HG02798 (cell line): ENCODE data around the gene ADAM10.

ENCODE experiments used
- ATAC-seq: cut with Tn5 transposase; IDR thresholded peaks from one replicate; pipeline ENCODE4 v1.9.1; 2021; ENCODE audit warnings: mild to moderate bottlenecking; ENCODE audit not compliant: unreplicated experiment, poor library complexity

The ADAM10 gene

DNA sequence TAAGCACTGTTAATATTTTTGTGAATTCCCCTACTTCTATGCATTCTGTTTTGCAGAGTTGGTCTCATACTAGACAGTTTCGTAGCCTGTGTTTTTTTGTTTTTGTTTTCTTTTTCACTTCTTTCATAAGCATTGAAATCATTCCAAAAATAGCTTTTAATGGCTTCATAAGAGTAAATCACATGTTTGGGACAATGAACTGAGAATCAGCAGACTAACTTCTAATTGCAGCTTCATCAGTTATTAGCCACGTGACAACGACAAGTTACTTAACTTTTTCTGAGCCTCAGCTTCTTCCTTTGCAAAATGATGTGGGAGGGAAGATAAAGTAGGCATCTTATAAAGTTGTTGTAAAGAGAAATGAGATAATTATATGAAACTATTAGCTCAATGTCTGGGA lies 193.0 kb downstream of the ADAM10 start:
- ATAC-seq: no peak

DNA sequence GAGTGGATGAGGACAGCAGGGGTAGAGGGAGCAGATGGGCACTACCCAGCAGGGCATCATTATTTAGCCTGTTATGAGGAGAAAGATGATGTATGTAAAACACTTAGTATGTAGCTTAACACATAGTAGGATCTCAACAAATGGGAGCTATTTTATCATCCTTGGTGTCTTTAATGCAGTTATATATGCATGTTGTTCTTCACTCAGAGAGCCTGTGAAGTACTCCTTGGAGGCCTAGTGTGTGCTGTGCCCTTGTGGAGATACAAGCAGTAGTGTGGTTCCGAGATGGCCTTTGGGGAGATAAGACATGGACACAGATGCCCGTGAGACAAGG lies 193.5 kb downstream of the ADAM10 start:
- no peak for ATAC-seq

DNA sequence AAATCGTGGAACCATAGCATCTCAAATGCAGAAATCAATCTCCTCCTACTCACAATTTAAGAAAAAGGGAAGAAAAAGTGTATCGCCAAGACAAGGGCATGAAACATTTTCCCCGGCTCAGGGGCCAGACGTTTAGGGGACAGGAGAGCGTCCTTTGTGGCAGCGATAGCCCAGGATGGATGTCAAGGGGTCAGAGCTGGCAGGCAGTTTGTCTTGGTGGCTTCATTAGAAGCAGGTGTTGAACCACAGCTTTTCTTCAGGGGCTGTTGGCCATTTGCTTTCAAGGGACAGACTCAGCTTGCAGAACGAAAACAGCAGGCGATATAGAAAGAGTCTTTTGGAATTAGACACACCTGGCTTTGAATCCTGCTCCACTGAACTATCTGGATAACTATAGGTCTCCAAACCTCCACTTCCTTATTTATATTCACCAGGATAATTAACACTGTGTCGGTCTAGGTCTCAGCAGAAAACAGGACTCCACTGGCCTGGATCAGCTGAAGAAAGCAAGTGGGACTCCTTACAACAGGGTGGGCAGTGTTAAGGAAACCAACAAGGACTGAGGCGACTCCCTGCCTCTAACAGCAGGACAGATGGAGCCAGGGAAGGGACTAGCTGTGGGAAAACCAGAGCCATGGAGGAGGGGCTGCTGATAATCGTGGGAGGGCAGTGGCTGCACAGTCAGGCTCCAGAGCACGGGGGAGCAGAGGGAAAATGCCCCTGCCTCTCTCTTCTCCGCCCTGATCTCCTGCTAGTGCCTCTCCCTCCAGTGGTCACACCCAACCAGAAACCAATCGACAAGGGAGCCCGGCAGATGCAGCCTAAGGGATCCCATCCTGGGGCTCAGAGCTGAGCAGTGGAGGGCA lies 194.1 kb downstream of the ADAM10 start:
- ATAC-seq: no peak

DNA sequence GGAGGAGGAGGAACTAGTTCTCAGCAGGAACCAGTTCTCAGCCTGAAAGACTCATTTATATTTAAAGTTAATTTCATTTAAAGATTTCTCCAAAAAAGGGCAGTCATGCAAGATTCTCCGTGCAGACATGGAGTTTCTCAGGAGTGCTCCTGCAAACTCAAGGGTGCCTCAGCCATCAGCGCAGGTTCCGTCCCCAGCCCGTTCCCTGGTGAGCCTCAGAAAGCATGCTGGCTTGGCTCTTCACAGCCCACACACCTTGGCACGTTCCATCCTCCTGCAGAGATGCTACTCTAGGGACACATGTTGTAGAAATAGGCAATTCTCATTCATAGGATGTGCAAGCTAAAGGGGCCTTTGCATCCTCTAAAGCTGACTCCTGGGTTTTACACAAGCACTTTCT lies 194.7 kb downstream of the ADAM10 start:
- no peak for ATAC-seq

DNA sequence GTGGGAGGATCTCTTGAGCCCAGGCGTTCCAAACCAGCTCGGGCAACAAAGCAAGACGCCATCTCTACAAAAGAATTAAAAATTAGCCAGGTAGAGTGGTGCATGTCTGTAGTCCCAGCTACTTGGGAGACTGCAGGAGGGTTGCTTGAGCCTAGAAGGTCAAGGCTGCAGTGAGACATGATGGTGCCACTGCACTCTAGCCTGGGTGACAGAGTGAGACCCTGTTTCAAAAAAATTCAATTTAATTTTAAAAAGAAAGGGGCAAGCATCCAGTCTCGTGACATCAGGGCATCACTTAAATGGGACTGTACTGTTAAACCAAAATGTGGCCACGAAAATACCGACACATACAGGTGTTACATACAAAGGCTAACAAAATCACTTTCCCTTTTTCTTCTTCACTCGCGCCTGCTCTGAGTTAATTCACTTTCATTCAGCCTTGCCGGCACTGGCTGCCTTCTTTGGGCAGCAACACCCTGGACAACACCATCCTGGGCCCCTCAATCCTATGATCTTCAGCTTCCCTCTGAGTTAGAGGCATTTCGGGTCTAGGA lies 196.1 kb downstream of the ADAM10 start:
- no peak for ATAC-seq

DNA sequence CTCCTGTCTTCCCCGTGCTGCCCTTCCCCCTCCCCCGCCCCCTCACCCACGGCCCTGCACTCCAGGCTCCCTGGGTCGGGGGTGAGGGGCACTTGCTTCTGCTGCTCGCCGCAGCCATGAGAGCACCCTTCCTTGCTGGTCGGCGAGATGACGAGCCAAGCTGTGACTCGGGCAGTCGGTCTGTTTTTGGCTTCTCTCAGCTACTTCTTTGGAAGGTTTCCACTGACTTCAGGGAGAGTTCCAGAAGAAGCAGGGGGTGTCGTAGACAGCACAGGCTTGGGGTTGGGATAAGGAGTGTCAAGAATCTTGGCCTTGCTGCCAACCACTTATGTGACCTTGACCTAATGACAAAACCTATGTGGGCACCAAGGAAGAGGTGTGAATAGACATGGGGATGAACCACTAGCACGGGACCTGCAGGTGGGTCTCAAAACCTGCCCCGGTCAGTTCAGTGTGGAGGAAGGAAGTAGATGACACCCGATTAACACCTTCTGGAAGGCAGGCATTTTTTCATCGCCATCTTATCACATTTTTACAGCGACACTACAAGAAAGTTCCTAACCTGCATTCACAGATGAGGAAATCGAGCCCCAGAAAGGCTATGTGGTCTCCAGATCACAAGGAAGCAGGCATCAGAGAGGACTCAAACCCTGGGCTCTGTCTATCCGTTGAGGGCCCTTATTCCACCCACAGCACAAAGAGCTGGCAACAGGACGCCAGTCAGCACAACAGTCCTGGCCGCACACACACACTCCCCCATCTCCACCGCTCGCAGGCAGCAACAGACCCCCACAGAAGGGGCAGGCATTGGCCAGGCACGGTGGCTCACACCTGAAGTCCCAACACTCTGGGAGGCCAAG lies 196.8 kb downstream of the ADAM10 start:
- ATAC-seq: no peak

DNA sequence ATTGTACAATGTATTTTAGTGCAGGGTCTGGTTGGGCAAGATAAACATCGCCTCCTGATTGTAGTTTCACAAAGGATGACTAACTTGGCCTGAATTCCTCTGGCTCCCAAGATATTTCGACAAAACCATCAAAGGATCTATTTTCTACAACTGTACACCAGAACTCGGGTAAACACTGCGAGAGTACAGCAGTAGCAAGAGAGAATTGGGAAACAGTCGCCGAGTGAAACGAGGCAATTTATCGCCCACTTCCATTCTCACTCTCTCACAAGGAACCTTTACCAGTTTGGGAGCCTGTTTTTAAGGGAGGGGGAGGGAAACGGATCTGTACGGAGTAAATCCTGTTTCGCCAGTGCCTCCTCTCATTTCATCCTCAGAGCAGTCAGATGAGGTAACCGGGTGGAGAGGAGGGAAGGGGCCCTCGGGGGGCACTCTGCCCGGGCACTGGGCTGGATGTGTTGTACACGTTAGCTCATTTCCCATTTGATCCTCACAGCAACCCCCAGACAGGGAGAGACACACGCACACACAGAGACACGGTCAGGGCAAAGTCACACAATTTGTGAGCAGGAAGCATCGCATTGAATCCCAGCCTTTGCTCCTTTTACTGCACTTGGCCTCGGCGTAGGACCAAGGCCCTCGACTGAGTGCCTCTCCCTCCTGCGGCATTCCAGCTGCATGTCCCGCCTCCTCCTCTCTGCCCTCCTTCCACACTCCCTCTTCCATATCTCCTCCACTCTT lies 197.6 kb downstream of the ADAM10 start:
- no peak for ATAC-seq

DNA sequence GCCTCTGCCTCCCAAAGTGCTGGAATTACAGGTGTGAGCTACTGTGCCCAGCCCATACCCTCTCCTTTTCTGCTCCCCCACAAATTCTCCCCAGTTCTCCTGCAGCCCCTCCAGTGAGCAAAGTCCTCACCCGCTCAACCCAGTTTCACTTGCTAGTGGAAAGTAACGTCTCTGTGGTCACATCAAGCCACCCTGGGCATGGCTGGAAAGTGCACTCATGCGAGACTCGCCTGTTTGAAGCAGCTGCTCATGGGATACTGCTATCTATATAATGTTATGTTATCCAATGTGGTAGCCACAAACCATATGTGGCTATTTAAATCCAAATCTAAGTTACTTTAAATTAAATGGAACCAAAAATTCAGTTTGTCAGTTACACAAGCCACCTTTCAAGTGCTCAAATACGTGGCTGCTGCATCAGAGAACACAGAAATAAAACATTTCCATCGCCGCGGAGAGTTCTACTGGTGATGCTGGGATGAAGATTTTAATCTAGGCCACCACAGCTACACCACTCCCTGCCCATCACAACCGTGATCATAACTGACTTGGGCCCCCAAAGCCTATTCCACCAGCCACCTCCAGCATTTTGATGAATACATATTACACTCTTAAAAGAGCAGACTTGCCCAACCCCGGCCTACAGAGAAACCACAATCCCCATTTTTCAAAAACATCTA lies 198.3 kb downstream of the ADAM10 start:
- ATAC-seq: no peak

DNA sequence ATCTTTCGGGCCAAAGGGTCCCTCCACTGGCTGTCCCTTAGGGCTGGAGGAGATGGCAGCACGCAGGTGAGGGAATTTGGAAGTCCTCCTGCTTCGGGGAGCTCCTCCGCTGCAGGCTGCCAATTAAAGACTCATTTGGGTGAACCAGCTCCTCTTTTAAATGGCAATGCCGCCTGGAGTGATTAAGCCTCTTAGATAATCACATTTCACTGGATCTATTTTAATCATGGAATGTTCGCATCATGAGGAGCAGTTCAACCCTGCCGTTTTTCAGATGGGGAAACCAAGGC lies 199.8 kb downstream of the ADAM10 start:
- no peak for ATAC-seq

DNA sequence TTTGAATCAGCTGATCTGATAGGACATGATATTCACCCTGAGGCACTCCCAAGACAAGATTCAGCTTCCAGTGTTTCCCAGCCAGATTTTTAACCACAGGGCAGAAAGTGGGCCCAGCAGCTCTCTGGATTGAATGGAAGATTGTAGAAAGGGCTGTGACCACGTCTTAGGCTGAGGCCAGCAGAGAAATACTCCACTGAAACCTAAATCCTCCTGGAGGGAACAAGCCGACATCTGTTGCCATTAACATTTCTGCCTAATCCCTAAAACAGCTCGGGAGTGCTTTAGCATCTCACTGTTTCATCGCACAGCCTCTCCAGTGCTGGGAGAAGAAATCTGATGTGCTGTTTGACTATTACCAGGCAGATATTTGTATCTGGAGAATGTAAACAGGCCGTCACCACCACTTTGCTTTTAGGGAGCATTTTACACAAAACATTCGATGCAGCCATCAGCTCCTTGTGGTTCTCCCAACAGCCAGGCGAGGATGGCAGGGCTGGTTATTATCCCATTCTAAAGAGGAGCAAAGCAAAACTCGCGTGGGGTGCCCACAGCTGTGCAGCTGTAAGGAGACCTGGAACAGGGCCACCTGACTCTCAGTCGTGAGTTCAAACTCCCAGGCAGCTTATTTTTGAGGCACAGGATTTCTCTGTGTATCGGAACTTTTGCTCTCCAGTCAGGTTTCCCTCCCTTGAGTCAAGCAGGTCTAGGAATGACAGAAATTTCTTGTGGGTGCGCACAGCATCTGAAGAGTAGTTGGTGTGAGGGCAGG lies 200.3 kb downstream of the ADAM10 start:
- ATAC-seq: no peak

DNA sequence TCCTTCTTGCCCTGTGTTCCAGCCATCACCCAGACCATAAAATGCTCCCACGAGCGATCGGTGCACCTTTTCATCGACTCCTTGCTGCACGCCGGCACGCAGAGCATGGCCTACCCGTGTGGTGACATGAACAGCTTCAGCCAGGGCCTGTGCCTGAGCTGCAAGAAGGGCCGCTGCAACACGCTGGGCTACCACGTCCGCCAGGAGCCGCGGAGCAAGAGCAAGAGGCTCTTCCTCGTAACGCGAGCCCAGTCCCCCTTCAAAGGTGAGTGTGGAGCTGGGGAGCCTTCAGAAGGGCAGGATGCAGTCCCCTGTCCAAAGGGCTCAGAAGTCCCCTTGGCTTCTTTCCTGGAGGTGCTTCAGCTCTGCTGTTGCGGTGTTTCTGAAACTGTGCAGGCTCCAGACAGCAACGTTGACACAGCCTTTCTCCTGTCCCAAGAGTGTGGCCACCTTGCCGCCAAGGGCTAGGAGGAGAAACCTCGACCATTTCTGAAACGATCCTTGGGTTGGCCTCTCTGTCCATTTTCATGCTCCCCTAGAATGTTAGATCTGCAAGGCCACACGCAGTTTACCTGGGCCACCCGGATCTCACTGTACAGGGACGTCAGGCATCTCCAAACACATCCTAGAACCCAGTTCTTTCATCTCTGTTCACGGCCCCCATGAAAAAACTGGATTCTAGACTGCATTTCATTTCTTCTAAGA lies 201.0 kb downstream of the ADAM10 start:
- no peak for ATAC-seq

DNA sequence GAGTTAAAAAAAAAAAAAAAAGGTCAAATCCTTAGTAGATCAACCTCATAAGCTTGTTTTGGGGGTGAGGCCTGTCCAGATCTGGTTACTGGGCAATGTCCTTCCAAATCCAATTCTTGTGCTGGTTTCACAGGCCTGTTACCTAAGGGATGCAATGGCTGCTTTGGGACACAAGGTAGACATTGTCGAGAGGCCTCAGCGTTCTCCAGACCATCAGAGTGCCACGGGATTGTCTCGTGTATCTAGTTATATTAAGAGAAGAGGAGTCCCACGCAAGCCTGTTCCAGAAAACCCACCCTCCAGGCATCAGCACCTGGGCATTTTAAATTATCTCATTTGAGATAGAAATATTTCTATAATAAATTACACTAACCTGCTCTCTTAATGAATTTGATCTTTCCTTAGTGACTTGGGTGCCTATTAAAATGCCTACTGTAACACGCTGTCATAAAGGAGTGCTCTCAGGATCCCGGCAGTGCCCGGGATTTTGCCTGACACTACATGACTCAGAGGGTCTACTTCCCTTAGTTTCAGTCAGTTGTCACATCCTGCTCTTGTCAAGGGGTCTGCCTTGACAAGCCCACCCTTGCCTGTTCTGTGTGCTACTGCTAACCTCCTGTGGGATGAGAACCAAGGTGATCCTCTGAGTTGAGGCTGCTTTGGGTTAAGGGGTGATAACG lies 201.7 kb downstream of the ADAM10 start:
- ATAC-seq: no peak

DNA sequence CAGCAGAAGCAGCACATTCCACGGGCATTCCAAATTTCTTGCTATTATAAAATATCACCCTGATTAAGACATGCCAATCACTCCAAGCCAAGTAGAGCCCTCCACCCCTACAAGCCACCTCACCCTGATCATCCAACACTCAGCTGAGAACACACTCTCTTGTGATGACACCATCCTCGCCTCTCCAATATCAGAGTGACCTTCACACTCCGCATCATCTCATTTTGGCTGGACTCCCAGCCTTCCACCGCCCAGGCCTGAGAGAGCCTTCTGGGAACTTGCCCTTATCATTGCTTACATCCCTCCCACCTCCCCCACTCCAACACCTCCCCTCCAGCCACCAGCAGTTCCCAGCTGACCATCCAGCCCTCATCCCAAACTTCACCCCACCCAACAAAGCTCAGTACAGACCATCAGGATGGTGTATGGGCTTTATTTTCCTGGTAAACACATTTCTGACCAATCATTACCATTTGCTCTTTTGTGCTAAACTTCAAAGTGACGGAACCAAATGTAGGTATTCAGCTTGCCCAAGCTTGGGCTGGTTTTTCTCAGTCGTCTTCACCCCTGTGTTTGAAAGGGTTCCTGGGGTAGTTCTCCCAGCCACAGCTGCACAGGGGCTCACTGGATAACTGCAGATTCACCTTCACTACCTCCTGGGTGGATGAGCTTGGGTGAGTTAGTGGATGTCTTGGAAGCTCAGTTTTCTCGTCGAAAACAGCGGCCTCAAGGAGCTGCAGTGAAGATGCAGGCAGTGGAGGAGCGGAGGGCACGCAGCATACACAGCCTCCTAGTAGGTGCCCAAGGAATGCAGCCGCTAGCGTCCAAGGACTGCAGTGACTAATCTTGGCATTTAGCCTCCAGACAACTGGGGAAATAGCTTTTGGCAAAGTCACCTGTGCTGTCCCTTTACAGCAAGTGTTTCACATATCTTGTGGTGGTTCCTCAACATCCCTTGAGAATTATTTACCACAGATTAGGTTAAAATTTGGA lies 202.6 kb downstream of the ADAM10 start:
- ATAC-seq: no peak

DNA sequence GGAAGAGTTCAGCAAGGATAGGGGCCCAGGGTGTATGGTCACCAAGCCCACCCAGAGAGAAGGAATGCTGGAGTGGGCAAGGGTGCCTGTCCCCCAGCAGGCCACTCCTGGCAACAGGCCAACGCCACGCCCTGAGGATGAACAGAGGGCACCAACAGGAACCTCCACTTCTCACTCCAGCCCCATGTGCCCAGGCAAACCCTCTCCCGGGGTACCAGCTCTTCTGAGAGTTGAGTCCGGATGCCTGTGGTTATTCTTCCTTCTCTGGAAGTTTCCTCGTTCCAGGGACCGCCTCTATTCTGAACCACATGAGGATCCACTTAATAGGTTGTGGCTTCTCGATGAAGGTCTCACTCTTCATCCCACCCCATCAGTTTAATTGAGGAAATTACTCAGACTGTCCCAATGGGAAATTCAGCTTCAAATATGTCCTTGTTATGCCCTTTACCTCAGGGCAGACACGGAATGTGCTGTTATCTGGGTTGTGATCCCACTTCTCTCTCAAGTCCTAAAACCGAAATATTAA lies 203.4 kb downstream of the ADAM10 start:
- ATAC-seq: no peak

DNA sequence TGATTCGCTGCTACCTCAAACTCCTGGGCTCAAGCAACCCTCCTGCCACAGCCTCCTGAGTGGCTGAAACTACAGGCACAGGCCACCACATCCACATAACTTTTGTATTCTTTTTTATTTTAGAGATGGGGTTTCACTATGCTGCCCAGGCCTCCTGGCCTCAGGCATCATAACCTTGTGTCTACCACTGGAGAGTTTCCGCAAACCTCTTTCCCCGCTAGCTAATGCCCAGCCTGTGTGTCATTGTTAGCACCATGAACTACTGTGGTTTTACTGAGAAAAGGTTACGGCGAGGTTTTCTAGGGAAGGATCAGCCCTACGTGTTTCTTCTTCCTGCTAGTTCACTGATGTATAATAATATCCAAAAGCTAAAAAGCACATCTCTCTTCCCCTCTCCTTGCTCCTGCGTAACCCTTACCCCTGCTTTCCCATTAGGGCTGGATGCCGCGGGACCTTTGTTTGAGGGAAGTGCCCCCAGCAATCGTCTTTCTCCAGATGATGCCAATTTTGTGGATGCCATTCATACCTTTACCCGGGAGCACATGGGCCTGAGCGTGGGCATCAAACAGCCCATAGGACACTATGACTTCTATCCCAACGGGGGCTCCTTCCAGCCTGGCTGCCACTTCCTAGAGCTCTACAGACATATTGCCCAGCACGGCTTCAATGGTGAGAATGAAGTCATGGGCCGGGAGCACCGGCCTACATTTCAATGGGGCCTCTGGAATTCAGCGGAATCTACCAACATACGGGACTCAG lies 204.0 kb downstream of the ADAM10 start:
- ATAC-seq: no peak

DNA sequence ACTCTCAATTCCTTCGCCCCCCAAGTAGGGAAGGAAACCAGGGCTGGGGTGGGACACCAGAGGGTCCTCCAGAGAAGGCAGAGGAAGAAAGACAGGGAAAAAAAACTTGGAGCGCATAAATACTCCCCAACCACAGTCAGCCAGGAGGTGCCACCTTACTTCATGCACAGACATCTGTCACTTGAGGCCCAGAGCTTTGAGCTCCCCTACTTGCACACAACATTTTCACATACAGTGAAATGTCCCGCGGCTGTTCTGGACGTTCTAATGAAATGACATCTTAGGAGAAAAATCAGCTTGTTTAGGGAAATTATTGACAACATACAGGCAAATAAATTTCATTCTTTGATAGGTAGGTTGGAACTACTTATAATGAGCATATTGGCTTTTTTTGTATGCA lies 204.8 kb downstream of the ADAM10 start:
- ATAC-seq: no peak
